ENCODE data around the gene PAWR.

DNA sequence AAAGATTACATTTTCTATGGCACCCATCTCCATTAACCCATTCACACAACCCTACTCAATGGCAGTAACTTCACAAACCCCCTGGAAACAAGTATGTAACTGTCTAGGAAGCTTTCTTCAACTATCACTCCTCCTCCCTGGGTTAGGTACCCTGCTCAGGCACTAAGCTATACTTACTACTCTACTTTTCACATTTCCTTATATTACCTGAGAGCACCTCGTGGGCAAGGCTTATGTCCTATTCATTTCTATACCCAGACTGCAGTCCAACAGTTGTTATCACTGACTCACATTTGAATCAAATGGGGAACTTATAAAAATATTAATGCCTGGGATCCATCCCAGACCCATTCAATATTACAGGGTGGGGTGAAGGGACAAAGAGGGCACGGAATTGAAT is 4.6 kb downstream of the PAWR start:
- TF ChIP-seq, protein P1, sequence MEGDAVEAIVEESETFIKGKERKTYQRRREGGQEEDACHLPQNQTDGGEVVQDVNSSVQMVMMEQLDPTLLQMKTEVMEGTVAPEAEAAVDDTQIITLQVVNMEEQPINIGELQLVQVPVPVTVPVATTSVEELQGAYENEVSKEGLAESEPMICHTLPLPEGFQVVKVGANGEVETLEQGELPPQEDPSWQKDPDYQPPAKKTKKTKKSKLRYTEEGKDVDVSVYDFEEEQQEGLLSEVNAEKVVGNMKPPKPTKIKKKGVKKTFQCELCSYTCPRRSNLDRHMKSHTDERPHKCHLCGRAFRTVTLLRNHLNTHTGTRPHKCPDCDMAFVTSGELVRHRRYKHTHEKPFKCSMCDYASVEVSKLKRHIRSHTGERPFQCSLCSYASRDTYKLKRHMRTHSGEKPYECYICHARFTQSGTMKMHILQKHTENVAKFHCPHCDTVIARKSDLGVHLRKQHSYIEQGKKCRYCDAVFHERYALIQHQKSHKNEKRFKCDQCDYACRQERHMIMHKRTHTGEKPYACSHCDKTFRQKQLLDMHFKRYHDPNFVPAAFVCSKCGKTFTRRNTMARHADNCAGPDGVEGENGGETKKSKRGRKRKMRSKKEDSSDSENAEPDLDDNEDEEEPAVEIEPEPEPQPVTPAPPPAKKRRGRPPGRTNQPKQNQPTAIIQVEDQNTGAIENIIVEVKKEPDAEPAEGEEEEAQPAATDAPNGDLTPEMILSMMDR (IDR thresholded peaks at IDR 0.05) = no peak
- no peak for TF ChIP-seq ZFX (IDR thresholded peaks at IDR 0.05; ENCODE audit: borderline replicate concordance)

Measured in 22Rv1 (cell line).